Endothelial cell (in vitro differentiated cells): Measurements from ENCODE around the gene USP21. TPM values are rescaled to one million over a fixed set of nuclear protein-coding genes. Genes with fewer than 3 reads are reported as not detected.

Source experiments
- DNase-seq: peaks from one replicate; pipeline ENCODE4 v3.0.0; 2021; ENCODE audit warnings: low spot score
- H3K27ac Mint-ChIP-seq: one replicate; pipeline ENCODE4 v1.8.0; 2021; ENCODE audit warnings: mixed read lengths, inconsistent platforms; ENCODE audit not compliant: unreplicated experiment
- H3K27me3 Mint-ChIP-seq: one replicate; pipeline ENCODE4 v1.8.0; 2021; ENCODE audit warnings: mild to moderate bottlenecking, moderate library complexity, mixed read lengths, inconsistent platforms; ENCODE audit not compliant: unreplicated experiment
- H3K36me3 Mint-ChIP-seq: one replicate; pipeline ENCODE4 v1.8.0; 2021; ENCODE audit warnings: mild to moderate bottlenecking, low read depth, mixed read lengths, inconsistent platforms; ENCODE audit not compliant: unreplicated experiment
- H3K4me1 Mint-ChIP-seq: one replicate; pipeline ENCODE4 v1.8.0; 2021; ENCODE audit warnings: mild to moderate bottlenecking, mixed read lengths, inconsistent platforms; ENCODE audit not compliant: unreplicated experiment
- H3K4me3 Mint-ChIP-seq: one replicate; pipeline ENCODE4 v1.8.0; 2021; ENCODE audit warnings: mild to moderate bottlenecking, mixed read lengths, inconsistent platforms; ENCODE audit not compliant: unreplicated experiment
- H3K9me3 Mint-ChIP-seq: one replicate; pipeline ENCODE4 v1.8.0; 2021; ENCODE audit warnings: mixed read lengths, inconsistent platforms; ENCODE audit not compliant: unreplicated experiment
- CTCF ChIP-seq: fragments of 200-600 bp; sonication (generic); IDR thresholded peaks from one replicate; pipeline ENCODE4 v1.5.0; 2021; ENCODE audit warnings: antibody characterized with exemption; ENCODE audit not compliant: unreplicated experiment
- total RNA-seq: library from RNA; stranded (reverse); fragmentation: NEBNext Ultra II Directional; extraction: Animal tissue kit (Norgen Biotek cat#: 25700); gene quantifications from one replicate; pipeline ENCODE4 v1.2.1, GENCODE V29; 2021; ENCODE audit not compliant: unreplicated experiment

The USP21 gene
- total RNA-seq, 1 donor from 2014 or later = 22.2 TPM

GRCh38 chr1:161206411-161207140 is 47.3 kb downstream of the USP21 start:
- no peak overlapping the region for H3K27ac Mint-ChIP-seq
- TF ChIP-seq CTCF = no peak
- peaks cover 24% of the 10 kb centered on the region for H3K4me1 Mint-ChIP-seq
- H3K36me3 Mint-ChIP-seq = peaks cover 31% of the 10 kb centered on the region
- H3K4me3 Mint-ChIP-seq = no peak overlapping the region
- no peak for DNase-seq
- no peaks in the 10 kb centered on the region for H3K9me3 Mint-ChIP-seq
- no peaks in the 10 kb centered on the region for H3K27me3 Mint-ChIP-seq

GRCh38 chr1:161207173-161207572 is 47.9 kb downstream of the USP21 start:
- DNase-seq = no peak
- H3K9me3 Mint-ChIP-seq = no peaks in the 10 kb centered on the region
- H3K4me1 Mint-ChIP-seq = peaks cover 20% of the 10 kb centered on the region
- H3K27ac Mint-ChIP-seq = no peak overlapping the region
- H3K4me3 Mint-ChIP-seq = no peak overlapping the region
- peaks cover 37% of the 10 kb centered on the region for H3K36me3 Mint-ChIP-seq
- TF ChIP-seq CTCF = no peak
- no peaks in the 10 kb centered on the region for H3K27me3 Mint-ChIP-seq

GRCh38 chr1:161209790-161210409 is 50.6 kb downstream of the USP21 start:
- Mint-ChIP-seq H3K4me3 (peak overlapping the region; percentile 5), H3K4me1 (peaks cover 11% of the 10 kb centered on the region), H3K9me3 (no peaks in the 10 kb centered on the region), H3K36me3 (peaks cover 50% of the 10 kb centered on the region), H3K27ac (no peak overlapping the region), H3K27me3 (peaks cover 1% of the 10 kb centered on the region)
- peak; percentile 75 for DNase-seq
- peak; percentile 92 for TF ChIP-seq CTCF

DNA sequence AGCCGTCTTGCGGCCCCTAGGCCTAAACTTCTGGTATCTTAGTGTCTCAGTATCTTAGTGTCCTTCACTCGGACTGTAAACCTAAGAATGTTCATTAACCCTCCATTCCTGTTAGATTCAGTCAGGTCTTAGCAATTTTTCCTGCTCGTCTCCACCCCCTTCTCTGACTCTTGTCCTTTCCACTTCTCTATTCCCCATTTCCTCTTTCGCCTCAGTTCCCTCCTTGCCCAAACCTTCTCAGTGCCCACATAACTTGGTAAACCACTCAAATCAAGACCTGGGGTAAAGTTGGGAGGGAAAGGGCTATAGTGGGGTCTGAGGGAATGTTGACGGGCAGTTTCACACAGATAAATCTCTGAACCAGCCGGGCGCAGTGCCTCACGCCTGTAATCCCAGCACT is 55.1 kb downstream of the USP21 start:
- Mint-ChIP-seq H3K4me3 (no peak overlapping the region), H3K9me3 (no peaks in the 10 kb centered on the region), H3K27me3 (peaks cover 1% of the 10 kb centered on the region), H3K36me3 (peaks cover 46% of the 10 kb centered on the region), H3K27ac (no peak overlapping the region), H3K4me1 (peaks cover 28% of the 10 kb centered on the region)
- TF ChIP-seq CTCF = no peak
- no peak for DNase-seq

- Mint-ChIP-seq H3K4me3 (peak within 1 kb of the TSS; percentile 3), H3K36me3 (peaks cover 39% of the 10 kb centered on the region), H3K27ac (no peak within 1 kb of the TSS), H3K27me3 (peaks cover 1% of the 10 kb centered on the region), H3K4me1 (peaks cover 28% of the 10 kb centered on the region), H3K9me3 (no peaks in the 10 kb centered on the region)
- DNase-seq = no peak
- no peak for TF ChIP-seq CTCF
These were observed 55.8 kb downstream of the USP21 start, which contains the start of gene FCER1G for GRCh38 chr1:161215076-161215475. TSS of gene FCER1G (plus strand) at chr1:161215295. CDS start at chr1:161215322, 27 bp downstream.
